CD14-positive monocyte (primary cell): ENCODE results near the gene TRAPPC3L. TPM values are rescaled to one million over a fixed set of nuclear protein-coding genes. Genes with fewer than 3 reads are reported as not detected.
A peak's percentile ranks its signal among the peaks of the same experiment; 100 is the strongest.

Experiments used
- DNase-seq, 3 donors: peaks; one replicate each; pipeline ENCODE4 v3.0.0-alpha.2; 2011 to 2022
- H2AFZ ChIP-seq: 2 replicates; pipeline ENCODE4 v1.6.0; 2012; ENCODE audit warnings: mild to moderate bottlenecking, low read depth, low read length, inconsistent platforms; ENCODE audit not compliant: insufficient read depth, poor library complexity, severe bottlenecking
- H3K27ac ChIP-seq, 2 donors: 1 replicate in 1 of 2; 2 replicates in 1 of 2; pipeline ENCODE4 v1.5.1; 2012 to 2013; ENCODE audit warnings: low read length in 2 of 2, control low read depth in 1 of 2, inconsistent platforms in 1 of 2, low read depth in 1 of 2, mild to moderate bottlenecking in 1 of 2
- H3K27me3 ChIP-seq, 2 donors: one replicate each; pipeline versions ENCODE4 v1.6.0 to v1.6.1; 2011 to 2013; ENCODE audit warnings: low read length in 2 of 2; ENCODE audit not compliant: control insufficient read depth in 2 of 2, insufficient read depth in 2 of 2
- H3K36me3 ChIP-seq, 2 donors: replicated peaks in 1 of 2; 1 replicate in 1 of 2; 2 replicates in 1 of 2; pipeline versions ENCODE4 v1.5.1 to v1.6.1; 2012 to 2013; ENCODE audit warnings: low read length in 2 of 2, control low read depth in 1 of 2, inconsistent platforms in 1 of 2, mild to moderate bottlenecking in 1 of 2; ENCODE audit not compliant: insufficient read depth in 2 of 2, control insufficient read depth in 1 of 2
- H3K4me1 ChIP-seq, 2 donors: 1 replicate in 1 of 2; 2 replicates in 1 of 2; pipeline versions ENCODE4 v1.5.1 to v1.6.1; 2012 to 2013; ENCODE audit warnings: low read length in 2 of 2, control low read depth in 1 of 2, inconsistent platforms in 1 of 2, mild to moderate bottlenecking in 1 of 2, moderate library complexity in 1 of 2; ENCODE audit not compliant: insufficient read depth in 2 of 2, control insufficient read depth in 1 of 2
- H3K4me2 ChIP-seq: replicated peaks from 2 replicates; pipeline ENCODE3; 2012; ENCODE audit warnings: low read length, moderate library complexity, mild to moderate bottlenecking; ENCODE audit not compliant: poor library complexity, severe bottlenecking; ENCODE audit errors: extremely low read depth
- H3K4me3 ChIP-seq, 3 experiments: fragments of 200-600 bp in 1 of 3; sonication (generic) in 1 of 3; replicated peaks in 1 of 3; 1 replicate in 2 of 3; 2 replicates in 1 of 3; pipeline ENCODE4 v1.5.1; 2011 to 2013; ENCODE audit warnings: low read length in 3 of 3, mild to moderate bottlenecking in 3 of 3, control low read depth in 2 of 3, low read depth in 2 of 3, inconsistent platforms in 1 of 3, moderate library complexity in 1 of 3
- H3K79me2 ChIP-seq: 2 replicates; pipeline ENCODE4 v1.6.0; 2012; ENCODE audit warnings: mild to moderate bottlenecking, control low read depth, inconsistent platforms, low read length, moderate library complexity; ENCODE audit not compliant: insufficient read depth
- H3K9ac ChIP-seq: 2 replicates; pipeline ENCODE4 v1.6.0; 2017; ENCODE audit warnings: low read length, mild to moderate bottlenecking; ENCODE audit not compliant: insufficient read depth, poor library complexity, severe bottlenecking
- H3K9me3 ChIP-seq, 2 donors: replicated peaks in 1 of 2; 1 replicate in 1 of 2; 2 replicates in 1 of 2; pipeline versions ENCODE4 v1.5.1 to v1.6.1; 2012 to 2013; ENCODE audit warnings: low read length in 2 of 2, control low read depth in 1 of 2; ENCODE audit not compliant: control insufficient read depth in 1 of 2, insufficient read depth in 1 of 2
- H4K20me1 ChIP-seq: 2 replicates; pipeline ENCODE4 v1.6.0; 2012; ENCODE audit warnings: mild to moderate bottlenecking, low read length, control low read depth, moderate library complexity; ENCODE audit not compliant: insufficient read depth
- H3K27ac Mint-ChIP-seq, 7 donors: one replicate each; pipeline ENCODE4 v1.8.0; 2020; ENCODE audit warnings: mild to moderate bottlenecking in 7 of 7, mixed read lengths in 7 of 7, moderate library complexity in 6 of 7, inconsistent platforms in 2 of 7
- H3K27me3 Mint-ChIP-seq, 3 donors: one replicate each; pipeline ENCODE4 v1.8.0; 2021 to 2022; ENCODE audit warnings: low read depth in 3 of 3, mild to moderate bottlenecking in 3 of 3, mixed read lengths in 3 of 3, moderate library complexity in 3 of 3, inconsistent platforms in 1 of 3
- H3K36me3 Mint-ChIP-seq, 2 donors: one replicate each; pipeline ENCODE4 v1.8.0; 2020; ENCODE audit warnings: mixed read lengths in 2 of 2, inconsistent platforms in 1 of 2, mild to moderate bottlenecking in 1 of 2
- H3K4me1 Mint-ChIP-seq: one replicate; pipeline ENCODE4 v1.8.0; 2020; ENCODE audit warnings: mild to moderate bottlenecking, mixed read lengths
- H3K4me3 Mint-ChIP-seq, 2 donors: one replicate each; pipeline ENCODE4 v1.8.0; 2020; ENCODE audit warnings: mild to moderate bottlenecking in 2 of 2, mixed read lengths in 2 of 2, moderate library complexity in 1 of 2
- H3K9me3 Mint-ChIP-seq, 7 donors: one replicate each; pipeline ENCODE4 v1.8.0; 2020 to 2022; ENCODE audit warnings: mixed read lengths in 7 of 7, mild to moderate bottlenecking in 6 of 7, moderate library complexity in 6 of 7, inconsistent platforms in 2 of 7
- CTCF ChIP-seq: fragments of 200-600 bp; IDR thresholded peaks from one replicate; pipeline ENCODE4 v1.8.0; 2022; ENCODE audit warnings: antibody characterized with exemption, mild to moderate bottlenecking
- WGBS: methylation state at CpG from one replicate; pipeline ENCODE4 v1.1.5; 2013; ENCODE audit warnings: missing lambda C conversion rate; ENCODE audit not compliant: insufficient coverage; 5-methylcytosine and 5-hydroxymethylcytosine counted together
- intact Hi-C, 2 donors: fragments of 100-400 bp; cut with micrococcal nuclease; formaldehyde crosslinking; loops; one replicate each; pipeline versions ENCODE4 v1.15.0 to v1.15.1; 2023
- polyA plus RNA-seq, 3 donors: library from polyadenylated mRNA; depleted of rRNA in 1 of 3; unstranded in 2 of 3; stranded (reverse) in 1 of 3; fragments of 300-500 nt in 2 of 3; fragments of >200 nt in 1 of 3; fragmentation: Illumina TruSeq in 2 of 3; gene quantifications; 1 replicate in 2 of 3; 2 replicates in 1 of 3; pipeline ENCODE4 v1.2.3, GENCODE V29; 2012 to 2021

TRAPPC3L gene
- polyA plus RNA-seq, 3 donors, result 0.17 TPM; not detected in 2

GRCh38 chr6:116568111-116568510, 22.6 kb upstream of the TRAPPC3L start:
- Mint-ChIP-seq H3K9me3 (peaks cover 3 to 9% (median 6%) of the 10 kb centered on the region in 7 donors), H3K36me3 (no peaks in the 10 kb centered on the region), H3K27ac (peak overlapping the region in 3 of 7 donors; percentile 3 to 57 (median 38)), H3K27me3 (peaks cover 4 to 12% (median 6%) of the 10 kb centered on the region in 3 donors), H3K4me3 (no peak overlapping the region), H3K4me1 (peaks cover 55% of the 10 kb centered on the region)
- Histone ChIP-seq H3K4me1 (peaks cover 44 to 52% of the 10 kb centered on the region in 2 donors), H3K27me3 (no peaks in the 10 kb centered on the region), H3K27ac (peak overlapping the region in 1 of 2 donors; percentile 60), H4K20me1 (no peaks in the 10 kb centered on the region), H3K4me3 (no peak overlapping the region), H3K9ac (no peak overlapping the region), H3K79me2 (peaks cover 29% of the 10 kb centered on the region), H3K36me3 (no peaks in the 10 kb centered on the region), H3K4me2 (no peak overlapping the region), H3K9me3 (peaks cover 5 to 8% of the 10 kb centered on the region in 2 donors), H2AFZ (no peak overlapping the region)
- TF ChIP-seq CTCF, result no peak
- intact Hi-C loops, result no loop called here
- no peak for DNase-seq

- Histone ChIP-seq H3K9ac (peak overlapping the region; percentile 53), H3K27ac (no peak overlapping the region), H3K4me3 (peak overlapping the region; percentile 9 to 52 (median 13)), H3K27me3 (no peaks in the 10 kb centered on the region), H2AFZ (peak overlapping the region; percentile 85), H3K4me1 (peaks cover 25 to 32% of the 10 kb centered on the region in 2 donors), H3K36me3 (no peaks in the 10 kb centered on the region), H3K9me3 (peaks cover 5 to 8% of the 10 kb centered on the region in 2 donors), H4K20me1 (no peaks in the 10 kb centered on the region), H3K4me2 (peak overlapping the region; percentile 67), H3K79me2 (peaks cover 6% of the 10 kb centered on the region)
- H3K4me3 Mint-ChIP-seq, result peak overlapping the region; percentile 59 to 84
- H3K9me3 Mint-ChIP-seq, result peaks cover 3 to 9% (median 6%) of the 10 kb centered on the region in 7 donors
- peaks cover 6 to 12% (median 9%) of the 10 kb centered on the region in 3 donors for H3K27me3 Mint-ChIP-seq
- intact Hi-C loops, result no loop called here
- WGBS, result 58% methylated on average over 41 of the region's 42 CpGs
- peaks cover 36% of the 10 kb centered on the region for H3K4me1 Mint-ChIP-seq
- H3K36me3 Mint-ChIP-seq, result no peaks in the 10 kb centered on the region
- no peak for TF ChIP-seq CTCF
- H3K27ac Mint-ChIP-seq, result peak overlapping the region in 1 of 7 donors; percentile 26
- DNase-seq, result no peak
These were observed 19.7 kb upstream of the TRAPPC3L start for GRCh38 chr6:116564921-116565872.
